Left lung (tissue), 14 donors: ENCODE data around the gene PLA2R1. TPM values are rescaled to one million over a fixed set of nuclear protein-coding genes. Genes with fewer than 3 reads are reported as not detected.

ENCODE experiments used
- ATAC-seq: fragments of 200-7000 bp; cut with Tn5 transposase; one replicate; pipeline ENCODE4 v1.9.1; 2020; ENCODE audit warnings: moderate library complexity
- DNase-seq, 4 donors: peaks; one replicate each; pipeline ENCODE4 v3.0.0-alpha.2; 2013 to 2020
- H3K27ac ChIP-seq, 2 donors: fragments of 200-600 bp; sonication (generic) in 1 of 2; one replicate each; pipeline versions ENCODE4 v1.5.0 to v1.8.0; 2020 to 2021
- H3K27me3 ChIP-seq, 2 donors: fragments of 200-600 bp; sonication (generic) in 1 of 2; one replicate each; pipeline versions ENCODE4 v1.5.0 to v1.8.0; 2020 to 2021
- H3K36me3 ChIP-seq, 2 donors: fragments of 200-600 bp; sonication (generic) in 1 of 2; one replicate each; pipeline versions ENCODE4 v1.5.0 to v1.8.0; 2020 to 2021
- H3K4me1 ChIP-seq, 2 donors: fragments of 200-600 bp; one replicate each; pipeline ENCODE4 v1.8.0; 2021
- H3K4me3 ChIP-seq, 2 donors: fragments of 200-600 bp; sonication (generic) in 1 of 2; one replicate each; pipeline versions ENCODE4 v1.5.0 to v1.8.0; 2020 to 2021; ENCODE audit warnings: mild to moderate bottlenecking in 1 of 2
- H3K9me3 ChIP-seq, 2 donors: fragments of 200-600 bp; sonication (generic) in 1 of 2; one replicate each; pipeline versions ENCODE4 v1.5.0 to v1.8.0; 2020 to 2021
- CTCF ChIP-seq, 2 donors: fragments of 200-600 bp; sonication (generic) in 1 of 2; IDR thresholded peaks; one replicate each; pipeline versions ENCODE4 v1.5.0 to v1.8.0; 2021; ENCODE audit warnings: antibody characterized with exemption in 2 of 2
- intact Hi-C, 2 donors: fragments of 100-400 bp; cut with DNase I; formaldehyde crosslinking; loops; one replicate each; pipeline versions ENCODE4 v1.11.2 to v1.14.2; 2022
- long read RNA-seq, 12 donors: library from polyadenylated mRNA in 2 of 12; unstranded in 2 of 12; transcript quantifications; one replicate each; pipeline ENCODE4 v2.0.0 and lab custom pipeline, GENCODE V29; 2019 to 2026
- polyA plus RNA-seq, 6 donors: library from polyadenylated mRNA; unstranded; fragments of 120-200 nt; gene quantifications; one replicate each; pipeline ENCODE4 v1.2.1, GENCODE V29; 2013; ENCODE audit not compliant: insufficient read length in 6 of 6
- total RNA-seq, 2 donors: library from RNA; stranded (reverse); fragmentation: NEBNext Ultra II Directional; extraction: Animal tissue kit (Norgen Biotek cat#: 25700); gene quantifications; one replicate each; pipeline ENCODE4 v1.2.1, GENCODE V29; 2021
- donor health status: DM: no; HTN: yes; CAD: no.
- donor health status: DM: no; HTN: no; CAD: no.

The PLA2R1 gene
- total RNA-seq (1 to 10 TPM; 4.1 to 5.5 TPM), polyA plus RNA-seq (1 to 10 TPM; 4.6 to 7.2 (median 5.8) TPM)
- long read RNA-seq, donor 1 = 0 reads
- long read RNA-seq, donor 2 = 0 reads
- long read RNA-seq, donor 3 = 0 reads
- long read RNA-seq, donor 4, partial matches to known transcripts = 1 of 2 reads
- long read RNA-seq, donor 4, other reads (novel, unspliced or antisense) = 1 of 2 reads
- long read RNA-seq, donor 5 = 0 reads
- long read RNA-seq, donor 6 = 0 reads
- long read RNA-seq, donor 7 = 0 reads
- long read RNA-seq, donor 8 = 0 reads
- long read RNA-seq, donor 9 = 0 reads
- long read RNA-seq, donor 10 = 0 reads
- long read RNA-seq, donor 11 = 0 reads
- long read RNA-seq, donor 12 = 0 reads

- peaks cover 4 to 36% of the 10 kb centered on the region in 2 donors for H3K27me3 ChIP-seq
- H3K4me3 ChIP-seq = peak within 1 kb of the TSS; percentile 55 to 58
- DNase-seq (peak; percentile 40 to 83 (median 43)), ATAC-seq (peak; percentile 88)
- intact Hi-C loops = no loop called here
- H3K4me1 ChIP-seq = peaks cover 0 to 13% of the 10 kb centered on the region in 2 donors
- H3K9me3 ChIP-seq = no peaks in the 10 kb centered on the region
- TF ChIP-seq CTCF (IDR thresholded peaks at IDR 0.05) = no peak
- H3K27ac ChIP-seq = no peak within 1 kb of the TSS
- no peaks in the 10 kb centered on the region for H3K36me3 ChIP-seq
Observed at GRCh38 chr2:160062292-160063005, at the start of gene PLA2R1. Gene PLA2R1, minus strand, starts transcription at chr2:160062615. Its CDS starts 212 bp downstream, at chr2:160062403.

- no peak for ATAC-seq
- DNase-seq = no peak
- intact Hi-C loops = loop anchor here in 1 of 2 donors (5.0 kb wide), 1 partner anchor 882 kb away; no protein-coding TSS in a partner anchor
- Histone ChIP-seq H3K4me3 (no peak overlapping the region), H3K27me3 (no peaks in the 10 kb centered on the region), H3K27ac (no peak overlapping the region), H3K9me3 (no peaks in the 10 kb centered on the region), H3K4me1 (no peaks in the 10 kb centered on the region), H3K36me3 (no peaks in the 10 kb centered on the region)
- no peak for TF ChIP-seq CTCF (IDR thresholded peaks at IDR 0.05)
Observed at GRCh38 chr2:160110674-160111239, 48.3 kb upstream of the PLA2R1 start.

- Histone ChIP-seq H3K27ac (no peak overlapping the region), H3K9me3 (no peaks in the 10 kb centered on the region), H3K36me3 (no peaks in the 10 kb centered on the region), H3K4me3 (no peak overlapping the region), H3K4me1 (no peaks in the 10 kb centered on the region), H3K27me3 (no peaks in the 10 kb centered on the region)
- ATAC-seq (peak; percentile 96), DNase-seq (peak in 3 of 4 donors; percentile 40 to 85 (median 61))
- intact Hi-C loops = loop anchor here in 1 of 2 donors (5.0 kb wide), 1 partner anchor 882 kb away; no protein-coding TSS in a partner anchor
- TF ChIP-seq CTCF (IDR thresholded peaks at IDR 0.05) = peak; percentile 56 to 67
Observed at GRCh38 chr2:160109939-160110673, 47.7 kb upstream of the PLA2R1 start.

- Histone ChIP-seq H3K4me1 (no peaks in the 10 kb centered on the region), H3K9me3 (no peaks in the 10 kb centered on the region), H3K36me3 (no peaks in the 10 kb centered on the region), H3K27me3 (no peaks in the 10 kb centered on the region), H3K4me3 (no peak overlapping the region), H3K27ac (no peak overlapping the region)
- intact Hi-C loops = no loop called here
- ATAC-seq (no peak), DNase-seq (no peak)
- TF ChIP-seq CTCF (IDR thresholded peaks at IDR 0.05) = no peak
Observed at GRCh38 chr2:160109243-160109642, 46.8 kb upstream of the PLA2R1 start.
